Stimulated activated CD8-positive, alpha-beta memory T cell treated with anti-CD3 and anti-CD28 coated beads, Interleukin-15, amount 100 ng/mL, for 4 hours (primary cell): ENCODE results near the gene CDCA4.

Experiments used
- DNase-seq, 2 donors: peaks; one replicate each; pipeline ENCODE4 v3.0.0-alpha.2; 2020; ENCODE audit warnings: low read depth in 2 of 2

Gene CDCA4

GRCh38 chr14:105013150-105013785 lies 7.6 kb downstream of the CDCA4 start:
- DNase-seq: no peak

- DNase-seq: no peak
These were observed 8.5 kb downstream of the CDCA4 start for GRCh38 chr14:105012171-105012985.

GRCh38 chr14:105011312-105011990 lies 9.4 kb downstream of the CDCA4 start:
- no peak for DNase-seq

GRCh38 chr14:105010891-105011291 lies 10.0 kb downstream of the CDCA4 start:
- DNase-seq: no peak

- DNase-seq: no peak
These were observed 10.8 kb downstream of the CDCA4 start for GRCh38 chr14:105010106-105010505.

- no peak for DNase-seq
These were observed 13.2 kb downstream of the CDCA4 start for GRCh38 chr14:105007593-105008264.

GRCh38 chr14:105006831-105007592 lies 13.9 kb downstream of the CDCA4 start:
- DNase-seq: no peak

GRCh38 chr14:105005929-105006830 lies 14.7 kb downstream of the CDCA4 start:
- DNase-seq: no peak

GRCh38 chr14:105005329-105005928 lies 15.5 kb downstream of the CDCA4 start:
- no peak for DNase-seq

GRCh38 chr14:104999361-104999760 lies 21.5 kb downstream of the CDCA4 start:
- DNase-seq: no peak

GRCh38 chr14:104998801-104999200 lies 22.1 kb downstream of the CDCA4 start:
- DNase-seq: no peak

GRCh38 chr14:104996483-104996882 lies 24.4 kb downstream of the CDCA4 start:
- no peak for DNase-seq

- no peak for DNase-seq
These were observed 24.9 kb downstream of the CDCA4 start for GRCh38 chr14:104996032-104996431.

GRCh38 chr14:104994978-104995377 lies 25.9 kb downstream of the CDCA4 start:
- DNase-seq: no peak

GRCh38 chr14:104993808-104994591 lies 26.9 kb downstream of the CDCA4 start:
- no peak for DNase-seq

- DNase-seq: no peak
These were observed 27.6 kb downstream of the CDCA4 start for GRCh38 chr14:104993306-104993705.

- DNase-seq: no peak
These were observed 28.4 kb downstream of the CDCA4 start for GRCh38 chr14:104992501-104992900.

GRCh38 chr14:104991896-104992230 lies 29.0 kb downstream of the CDCA4 start:
- no peak for DNase-seq

- DNase-seq: no peak
These were observed 31.0 kb downstream of the CDCA4 start for GRCh38 chr14:104989951-104990303.
